Tibial nerve (tissue), 4 donors: Measurements from ENCODE around the gene NBEA. TPM values are rescaled to one million over a fixed set of nuclear protein-coding genes. Genes with fewer than 3 reads are reported as not detected.

Source experiments
- DNase-seq, 2 donors: peaks; one replicate each; pipeline ENCODE4 v3.0.0-alpha.2; 2019; ENCODE audit warnings: low spot score in 2 of 2
- H3K27ac ChIP-seq, 4 donors: fragments of 200-600 bp; sonication (generic) in 3 of 4; one replicate each; pipeline ENCODE4 v1.5.1; 2017 to 2019; ENCODE audit warnings: mild to moderate bottlenecking in 1 of 4
- H3K27me3 ChIP-seq, 2 donors: fragments of 200-600 bp; sonication (generic) in 1 of 2; one replicate each; pipeline versions ENCODE4 v1.5.1 to v1.6.0; 2017 to 2019
- H3K36me3 ChIP-seq, 3 donors: fragments of 200-600 bp; sonication (generic); one replicate each; pipeline ENCODE4 v1.5.1; 2018 to 2019
- H3K4me1 ChIP-seq, 4 donors: fragments of 200-600 bp; sonication (generic) in 3 of 4; one replicate each; pipeline ENCODE4 v1.5.1; 2017 to 2019
- H3K4me3 ChIP-seq, 4 donors: fragments of 200-600 bp; sonication (generic) in 3 of 4; one replicate each; pipeline ENCODE4 v1.5.1; 2017 to 2019; ENCODE audit warnings: mild to moderate bottlenecking in 1 of 4, moderate library complexity in 1 of 4
- H3K9me3 ChIP-seq, 4 donors: fragments of 200-600 bp; sonication (generic) in 3 of 4; one replicate each; pipeline ENCODE4 v1.5.1; 2017 to 2019
- EP300 ChIP-seq, 2 donors: sonication (generic); formaldehyde crosslinking; IDR thresholded peaks; one replicate each; pipeline ENCODE4 v1.6.1; 2017; ENCODE audit warnings: antibody characterized with exemption in 2 of 2, mild to moderate bottlenecking in 1 of 2
- POLR2A ChIP-seq, 2 donors: fragments of 450-650 bp; IDR thresholded peaks; one replicate each; pipeline ENCODE4 v1.6.1; 2017; ENCODE audit warnings: antibody characterized with exemption in 2 of 2, mild to moderate bottlenecking in 2 of 2, moderate library complexity in 2 of 2
- WGBS, 2 donors: methylation state at CpG; one replicate each; pipeline ENCODE4 v1.1.5; 2018; 5-methylcytosine and 5-hydroxymethylcytosine counted together
- total RNA-seq, 4 donors: library from RNA; depleted of rRNA; stranded (reverse); fragments of >200 nt; gene quantifications; one replicate each; pipeline ENCODE4 v1.1.0, GENCODE V29; 2016
- TF ChIP-seq, protein P1 (sequence below), 5 experiments: fragments of 200-600 bp in 3 of 5; fragments of 450-650 bp in 2 of 5; sonication (generic) in 3 of 5; IDR thresholded peaks; one replicate each; pipeline ENCODE4 v1.5.1; 2016 to 2019; ENCODE audit warnings: antibody characterized with exemption in 5 of 5, mild to moderate bottlenecking in 3 of 5, moderate library complexity in 2 of 5

NBEA gene
- total RNA-seq, 4 donors from 2014 or later, result 9.0 to 11.9 (median 10.5) TPM

DNA sequence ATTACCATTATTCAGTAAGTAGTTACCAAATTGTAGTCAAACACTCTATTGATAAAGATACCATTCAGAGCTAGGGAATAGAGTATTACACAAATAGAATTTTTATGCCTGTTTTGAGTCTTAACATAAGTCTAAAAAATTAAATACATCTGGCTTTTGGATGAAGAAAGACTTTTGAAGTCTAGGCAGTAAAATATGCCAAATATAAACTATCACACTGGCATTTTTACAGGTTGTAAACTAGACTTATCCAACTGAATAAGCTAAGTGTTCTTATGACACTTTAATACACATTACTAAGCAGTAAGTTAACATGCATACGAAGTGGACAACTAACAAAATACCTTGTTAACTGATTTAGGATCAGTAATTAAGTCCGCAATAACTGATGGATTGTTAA, 425.5 kb downstream of the NBEA start:
- no peak for DNase-seq
- Histone ChIP-seq H3K4me3 (no peak overlapping the region), H3K4me1 (no peaks in the 10 kb centered on the region), H3K36me3 (no peaks in the 10 kb centered on the region), H3K27ac (no peak overlapping the region), H3K9me3 (peaks cover 0 to 37% (median 14%) of the 10 kb centered on the region in 4 donors), H3K27me3 (no peaks in the 10 kb centered on the region)
- WGBS, 2 donors, result 84 to 87% methylated on average over 2 of the region's 2 CpGs
- TF ChIP-seq, protein P1, sequence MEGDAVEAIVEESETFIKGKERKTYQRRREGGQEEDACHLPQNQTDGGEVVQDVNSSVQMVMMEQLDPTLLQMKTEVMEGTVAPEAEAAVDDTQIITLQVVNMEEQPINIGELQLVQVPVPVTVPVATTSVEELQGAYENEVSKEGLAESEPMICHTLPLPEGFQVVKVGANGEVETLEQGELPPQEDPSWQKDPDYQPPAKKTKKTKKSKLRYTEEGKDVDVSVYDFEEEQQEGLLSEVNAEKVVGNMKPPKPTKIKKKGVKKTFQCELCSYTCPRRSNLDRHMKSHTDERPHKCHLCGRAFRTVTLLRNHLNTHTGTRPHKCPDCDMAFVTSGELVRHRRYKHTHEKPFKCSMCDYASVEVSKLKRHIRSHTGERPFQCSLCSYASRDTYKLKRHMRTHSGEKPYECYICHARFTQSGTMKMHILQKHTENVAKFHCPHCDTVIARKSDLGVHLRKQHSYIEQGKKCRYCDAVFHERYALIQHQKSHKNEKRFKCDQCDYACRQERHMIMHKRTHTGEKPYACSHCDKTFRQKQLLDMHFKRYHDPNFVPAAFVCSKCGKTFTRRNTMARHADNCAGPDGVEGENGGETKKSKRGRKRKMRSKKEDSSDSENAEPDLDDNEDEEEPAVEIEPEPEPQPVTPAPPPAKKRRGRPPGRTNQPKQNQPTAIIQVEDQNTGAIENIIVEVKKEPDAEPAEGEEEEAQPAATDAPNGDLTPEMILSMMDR (IDR thresholded peaks at IDR 0.05), result no peak
- TF ChIP-seq POLR2A (IDR thresholded peaks at IDR 0.05) (no peak), EP300 (IDR thresholded peaks at IDR 0.05) (no peak)

DNA sequence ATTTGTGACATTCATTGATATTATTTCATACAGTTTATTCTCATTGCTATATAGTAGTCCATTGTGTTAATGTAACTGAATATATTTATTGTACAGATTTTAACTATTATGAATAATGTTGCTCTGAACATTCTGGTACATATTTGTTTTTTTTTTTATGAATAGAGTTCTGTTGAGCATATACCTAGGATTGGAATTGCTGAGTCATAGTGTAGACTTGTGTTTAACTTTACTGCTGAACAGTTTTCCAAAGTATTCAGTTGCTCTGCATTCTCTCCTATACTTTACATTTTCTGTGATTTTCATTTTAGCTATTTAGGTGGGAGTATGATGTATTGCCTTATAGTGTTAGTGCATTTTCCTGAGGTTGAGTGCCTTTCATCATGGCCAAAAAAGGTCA, 436.9 kb downstream of the NBEA start:
- Histone ChIP-seq H3K4me3 (no peak overlapping the region), H3K27me3 (no peaks in the 10 kb centered on the region), H3K27ac (no peak overlapping the region), H3K4me1 (no peaks in the 10 kb centered on the region), H3K9me3 (no peaks in the 10 kb centered on the region), H3K36me3 (no peaks in the 10 kb centered on the region)
- TF ChIP-seq, protein P1 (IDR thresholded peaks at IDR 0.05), result no peak
- no peak for TF ChIP-seq EP300 (IDR thresholded peaks at IDR 0.05)
- TF ChIP-seq POLR2A (IDR thresholded peaks at IDR 0.05), result no peak
- DNase-seq, result no peak

DNA sequence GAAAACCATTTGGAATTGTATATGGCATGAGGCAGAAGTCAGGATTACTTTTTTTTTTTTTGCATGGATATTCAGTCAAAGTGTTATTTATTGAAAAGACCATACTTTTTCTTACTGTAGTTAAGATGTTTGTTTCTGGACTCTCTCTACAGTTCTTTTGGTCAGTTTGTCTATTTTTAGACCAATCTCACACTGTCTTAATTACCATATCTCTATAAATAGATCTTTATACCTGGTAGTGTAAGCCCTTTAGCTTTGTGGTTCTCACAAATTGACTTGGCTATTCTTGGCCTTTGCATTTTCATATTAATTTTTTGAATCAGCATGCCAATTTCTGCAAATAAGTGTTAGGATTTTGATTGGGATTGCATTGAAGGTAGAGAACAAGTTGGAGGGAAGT, 437.6 kb downstream of the NBEA start:
- Histone ChIP-seq H3K27me3 (no peaks in the 10 kb centered on the region), H3K4me1 (no peaks in the 10 kb centered on the region), H3K36me3 (no peaks in the 10 kb centered on the region), H3K27ac (no peak overlapping the region), H3K9me3 (peaks cover 0 to 4% (median 0%) of the 10 kb centered on the region in 4 donors), H3K4me3 (no peak overlapping the region)
- TF ChIP-seq EP300 (IDR thresholded peaks at IDR 0.05), result no peak
- TF ChIP-seq, protein P1 (IDR thresholded peaks at IDR 0.05), result no peak
- no peak for TF ChIP-seq POLR2A (IDR thresholded peaks at IDR 0.05)
- no peak for DNase-seq

DNA sequence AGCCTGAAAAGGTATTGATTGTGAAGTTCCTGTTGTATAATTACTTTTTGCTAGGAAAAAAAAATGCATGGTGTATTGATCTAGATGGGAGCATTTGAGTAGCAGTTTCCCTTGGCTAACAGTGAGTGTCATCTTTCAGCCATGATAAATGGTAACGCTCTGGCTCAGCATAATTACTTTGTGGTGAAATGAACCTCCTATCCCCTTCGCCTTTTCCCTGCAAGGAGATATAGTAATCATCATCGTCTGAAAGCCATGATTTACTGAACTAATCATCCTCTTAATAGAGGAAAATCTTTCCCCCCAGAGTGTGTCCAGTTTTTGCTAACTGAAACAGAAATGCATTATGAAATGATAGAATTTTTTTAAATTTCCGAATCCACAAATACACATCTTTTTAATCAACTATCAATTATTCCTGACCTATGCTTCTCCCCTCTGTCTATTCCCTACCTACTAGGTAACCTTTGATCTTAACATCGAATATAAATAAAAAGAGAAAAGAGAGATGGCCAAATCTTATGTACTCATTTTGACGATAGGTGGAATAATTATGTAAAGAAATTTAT, 445.7 kb downstream of the NBEA start:
- no peaks in the 10 kb centered on the region for H3K27me3 ChIP-seq
- DNase-seq, result no peak
- no peak overlapping the region for H3K4me3 ChIP-seq
- TF ChIP-seq, protein P1 (IDR thresholded peaks at IDR 0.05), result no peak
- no peak for TF ChIP-seq EP300 (IDR thresholded peaks at IDR 0.05)
- TF ChIP-seq POLR2A (IDR thresholded peaks at IDR 0.05), result no peak
- H3K27ac ChIP-seq, result no peak overlapping the region
- H3K36me3 ChIP-seq, result no peaks in the 10 kb centered on the region
- 64 to 65% methylated on average over 6 of the region's 6 CpGs for WGBS, 2 donors
- peaks cover 0 to 11% (median 0%) of the 10 kb centered on the region in 4 donors for H3K9me3 ChIP-seq
- H3K4me1 ChIP-seq, result peaks cover 0 to 25% (median 2%) of the 10 kb centered on the region in 4 donors

DNA sequence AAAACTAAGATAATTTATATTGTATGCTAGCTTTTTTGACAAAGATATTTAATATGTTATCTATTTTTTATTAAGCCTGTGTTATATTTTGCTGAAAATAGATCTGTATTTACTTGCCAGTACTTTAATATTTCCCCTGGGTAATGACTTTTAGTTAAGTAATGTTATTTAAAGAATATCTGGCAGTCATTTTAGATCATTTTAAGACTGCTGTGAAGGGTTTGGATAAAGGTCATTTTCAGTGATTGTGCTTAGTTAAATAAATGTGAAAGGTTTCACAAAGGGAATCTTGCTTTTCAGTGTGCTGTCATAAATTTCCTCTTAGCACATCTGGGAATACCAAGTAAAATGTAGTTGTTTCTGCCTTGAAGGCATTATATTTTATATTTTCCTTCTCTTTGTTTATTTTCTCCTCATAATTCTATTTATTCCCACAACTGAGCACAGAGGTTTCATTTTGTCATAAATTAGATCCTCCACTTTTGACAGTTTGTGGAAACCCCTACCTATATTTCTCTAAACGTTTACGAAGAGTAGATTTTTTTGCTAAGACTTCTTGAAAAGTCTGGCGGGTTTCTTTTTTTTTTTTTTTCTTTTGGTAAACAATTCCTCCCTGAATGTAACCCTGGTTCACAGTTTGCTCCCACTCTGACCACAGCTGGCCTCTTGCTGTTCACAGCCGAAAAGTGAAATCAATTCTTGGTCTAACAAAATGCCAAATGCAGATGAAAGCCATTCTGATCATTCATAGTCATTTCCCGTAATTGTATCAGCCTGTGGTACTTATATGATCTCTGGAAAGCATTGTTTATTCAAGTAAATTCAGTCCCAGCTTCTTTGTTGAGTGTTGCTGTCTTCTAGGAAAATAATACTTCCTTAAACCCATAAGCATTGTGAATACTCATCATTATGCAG, 446.6 kb downstream of the NBEA start:
- H3K36me3 ChIP-seq, result no peaks in the 10 kb centered on the region
- H3K27me3 ChIP-seq, result no peaks in the 10 kb centered on the region
- no peak for DNase-seq
- peaks cover 0 to 11% (median 0%) of the 10 kb centered on the region in 4 donors for H3K9me3 ChIP-seq
- peak overlapping the region in 2 of 4 donors; percentile 28 to 50 for H3K27ac ChIP-seq
- H3K4me3 ChIP-seq, result peak overlapping the region in 1 of 4 donors; percentile 8
- peaks cover 0 to 28% (median 2%) of the 10 kb centered on the region in 4 donors for H3K4me1 ChIP-seq
- 21% methylated on average over 5 of the region's 5 CpGs for WGBS, 2 donors
- TF ChIP-seq EP300 (IDR thresholded peaks at IDR 0.05) (no peak), POLR2A (IDR thresholded peaks at IDR 0.05) (no peak)
- TF ChIP-seq, protein P1 (IDR thresholded peaks at IDR 0.05), result no peak
